B cell (primary cell): ENCODE results near the gene GOLGB1.

Source experiments
- CTCF ChIP-seq: fragments of 200-600 bp; IDR thresholded peaks from one replicate; pipeline ENCODE4 v1.8.0; 2022; ENCODE audit warnings: antibody characterized with exemption, mild to moderate bottlenecking
- EZH2 ChIP-seq: IDR thresholded peaks from 2 replicates; pipeline ENCODE4 v1.6.1; 2012; ENCODE audit warnings: borderline replicate concordance, low read depth, mild to moderate bottlenecking, moderate library complexity, low read length; ENCODE audit not compliant: insufficient read depth, poor library complexity, severe bottlenecking

GRCh38 chr3:121629601-121630000 is 119.9 kb downstream of the GOLGB1 start:
- TF ChIP-seq CTCF (no peak), EZH2 (no peak)
